GM12875 (cell line): Measurements from ENCODE around the gene MSH2.
A peak's percentile ranks its signal among the peaks of the same experiment; 100 is the strongest.

ENCODE experiments used
- H3K4me3 ChIP-seq: one replicate; pipeline ENCODE4 v1.5.1; 2011; ENCODE audit warnings: low read depth, low read length, control low read depth
- CTCF ChIP-seq: IDR thresholded peaks from 2 replicates; pipeline ENCODE4 v1.5.1; 2011; ENCODE audit warnings: low read depth, mild to moderate bottlenecking, control low read depth, inconsistent platforms, low read length, moderate library complexity, borderline replicate concordance; ENCODE audit not compliant: insufficient read depth

MSH2 gene

GRCh38 chr2:47402805-47403608, at the start of gene MSH2:
MSH2 (plus strand) TSS chr2:47403156; CDS start chr2:47403192, 36 bp downstream.
- no peak for TF ChIP-seq CTCF
- peak within 1 kb of the TSS; percentile 77 for H3K4me3 ChIP-seq

GRCh38 chr2:47354013-47354847, 48.7 kb upstream of the MSH2 start:
- TF ChIP-seq CTCF: no peak
- no peak overlapping the region for H3K4me3 ChIP-seq

GRCh38 chr2:47354848-47355204, 48.1 kb upstream of the MSH2 start:
- H3K4me3 ChIP-seq: no peak overlapping the region
- TF ChIP-seq CTCF: no peak

GRCh38 chr2:47357483-47357882, 45.5 kb upstream of the MSH2 start:
- no peak for TF ChIP-seq CTCF
- no peak overlapping the region for H3K4me3 ChIP-seq

- H3K4me3 ChIP-seq: no peak overlapping the region
- TF ChIP-seq CTCF: no peak
Observed at GRCh38 chr2:47359375-47359868, 43.5 kb upstream of the MSH2 start.

- TF ChIP-seq CTCF: no peak
Observed at GRCh38 chr2:47360283-47360682, 42.7 kb upstream of the MSH2 start.

More at GRCh38 chr2:47360283-47360682, 42.7 kb upstream of the MSH2 start:
- H3K4me3 ChIP-seq: no peak overlapping the region
